Stimulated activated CD4-positive, alpha-beta T cell treated with anti-CD3 and anti-CD28 coated beads, Interleukin-4, amount 100 ng/mL, for 48 hours (primary cell): Measurements from ENCODE around the gene USB1.

Source experiments
- DNase-seq, 2 donors: peaks; one replicate each; pipeline ENCODE4 v3.0.0-alpha.2; 2020; ENCODE audit warnings: low read depth in 2 of 2

Gene USB1

GRCh38 chr16:58034128-58034685 is 33.0 kb downstream of the USB1 start:
- no peak for DNase-seq

GRCh38 chr16:58034774-58035173 is 33.6 kb downstream of the USB1 start:
- no peak for DNase-seq

GRCh38 chr16:58035356-58036170 is 34.4 kb downstream of the USB1 start:
- no peak for DNase-seq

GRCh38 chr16:58036943-58037342 is 35.7 kb downstream of the USB1 start:
- no peak for DNase-seq

GRCh38 chr16:58037365-58038057 is 36.3 kb downstream of the USB1 start:
- DNase-seq: no peak

- no peak for DNase-seq
Measured at GRCh38 chr16:58038219-58038641, 37.0 kb downstream of the USB1 start.

- no peak for DNase-seq
Measured at GRCh38 chr16:58039829-58040495, 38.8 kb downstream of the USB1 start.

GRCh38 chr16:58040496-58040846 is 39.3 kb downstream of the USB1 start:
- no peak for DNase-seq

GRCh38 chr16:58040945-58041627 is 39.9 kb downstream of the USB1 start:
- no peak for DNase-seq

- no peak for DNase-seq
Measured at GRCh38 chr16:58041628-58041955, 40.4 kb downstream of the USB1 start.

- DNase-seq: no peak
Measured at GRCh38 chr16:58042001-58042885, 41.0 kb downstream of the USB1 start.

- DNase-seq: no peak
Measured at GRCh38 chr16:58042886-58043515, 41.8 kb downstream of the USB1 start.

GRCh38 chr16:58043571-58044155 is 42.5 kb downstream of the USB1 start:
- no peak for DNase-seq

GRCh38 chr16:58044266-58045019 is 43.2 kb downstream of the USB1 start:
- DNase-seq: no peak

- DNase-seq: no peak
Measured at GRCh38 chr16:58045096-58045495, 43.9 kb downstream of the USB1 start.

GRCh38 chr16:58046054-58046881 is 45.1 kb downstream of the USB1 start:
- DNase-seq: no peak

GRCh38 chr16:58046936-58047335 is 45.7 kb downstream of the USB1 start:
- DNase-seq: no peak

GRCh38 chr16:58047557-58048348 is 46.5 kb downstream of the USB1 start:
- DNase-seq: no peak
